ENCODE data around the gene SPCS1.
A peak's percentile ranks its signal among the peaks of the same experiment; 100 is the strongest.

The SPCS1 gene

DNA sequence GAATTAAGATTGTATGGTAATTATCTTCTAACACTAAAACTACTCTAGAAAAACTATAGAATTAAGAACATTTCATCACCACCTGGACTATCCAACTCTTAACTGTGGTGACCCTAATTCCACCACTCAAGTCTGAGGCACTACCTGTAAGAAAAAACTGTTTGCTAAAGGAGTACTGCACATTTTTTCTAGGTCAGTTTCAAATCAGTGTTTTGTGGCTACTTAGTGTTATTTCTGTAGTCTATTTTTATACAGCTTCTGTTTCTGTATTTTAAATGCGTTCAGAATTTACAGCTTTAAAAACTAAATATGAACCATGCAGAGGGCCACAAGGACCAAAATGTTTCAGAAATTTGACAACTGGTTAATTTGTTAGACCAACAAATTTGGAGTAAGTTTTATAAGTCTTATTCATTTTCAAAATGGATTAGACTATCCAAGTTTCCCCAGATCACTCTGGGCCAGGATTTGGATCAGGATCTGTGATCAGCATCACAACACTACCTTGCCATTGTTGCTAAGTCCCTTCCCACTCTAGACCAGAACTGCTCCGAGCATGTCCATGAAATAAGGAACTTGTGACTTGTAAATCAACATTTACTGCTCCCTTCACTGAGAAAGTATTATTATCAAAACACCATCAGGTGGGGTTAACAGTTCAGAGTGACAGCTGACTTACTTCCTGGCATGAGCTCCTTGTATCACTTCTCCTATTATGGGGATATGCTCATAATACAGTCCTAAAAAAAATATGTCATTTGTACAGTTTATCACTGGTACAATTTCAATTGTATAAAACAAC, 8.9 kb upstream of the SPCS1 start:
- Histone ChIP-seq H3K36me3 (ENCODE audit: control insufficient read depth, low read depth, low read length) (peaks cover 59% of the 10 kb centered on the region), H3K27ac (ENCODE audit: low read length) (no peak overlapping the region), H3K9ac (ENCODE audit: low read length) (no peak overlapping the region), H3K27me3 (ENCODE audit: control insufficient read depth, insufficient read depth, low read length) (no peaks in the 10 kb centered on the region), H3K9me3 (ENCODE audit: control insufficient read depth, low read depth, low read length) (no peaks in the 10 kb centered on the region), H3K4me1 (ENCODE audit: control insufficient read depth, low read depth, low read length) (no peaks in the 10 kb centered on the region), H3K4me3 (ENCODE audit: low read length) (no peak overlapping the region)

GRCh38 chr3:52697632-52697965, 8.3 kb upstream of the SPCS1 start:
- Histone ChIP-seq H3K4me1 (ENCODE audit: control insufficient read depth, low read depth, low read length) (no peaks in the 10 kb centered on the region), H3K27ac (ENCODE audit: low read length) (no peak overlapping the region), H3K27me3 (ENCODE audit: control insufficient read depth, insufficient read depth, low read length) (no peaks in the 10 kb centered on the region), H3K4me3 (ENCODE audit: low read length) (no peak overlapping the region), H3K9me3 (ENCODE audit: control insufficient read depth, low read depth, low read length) (no peaks in the 10 kb centered on the region), H3K36me3 (ENCODE audit: control insufficient read depth, low read depth, low read length) (peaks cover 53% of the 10 kb centered on the region), H3K9ac (ENCODE audit: low read length) (no peak overlapping the region)

- Histone ChIP-seq H3K4me3 (ENCODE audit: low read length) (no peak overlapping the region), H3K27me3 (ENCODE audit: control insufficient read depth, insufficient read depth, low read length) (no peaks in the 10 kb centered on the region), H3K27ac (ENCODE audit: low read length) (no peak overlapping the region), H3K9me3 (ENCODE audit: control insufficient read depth, low read depth, low read length) (no peaks in the 10 kb centered on the region), H3K4me1 (ENCODE audit: control insufficient read depth, low read depth, low read length) (peaks cover 5% of the 10 kb centered on the region), H3K9ac (ENCODE audit: low read length) (no peak overlapping the region), H3K36me3 (ENCODE audit: control insufficient read depth, low read depth, low read length) (peaks cover 7% of the 10 kb centered on the region)
Measured at GRCh38 chr3:52703341-52703740, 2.6 kb upstream of the SPCS1 start.

DNA sequence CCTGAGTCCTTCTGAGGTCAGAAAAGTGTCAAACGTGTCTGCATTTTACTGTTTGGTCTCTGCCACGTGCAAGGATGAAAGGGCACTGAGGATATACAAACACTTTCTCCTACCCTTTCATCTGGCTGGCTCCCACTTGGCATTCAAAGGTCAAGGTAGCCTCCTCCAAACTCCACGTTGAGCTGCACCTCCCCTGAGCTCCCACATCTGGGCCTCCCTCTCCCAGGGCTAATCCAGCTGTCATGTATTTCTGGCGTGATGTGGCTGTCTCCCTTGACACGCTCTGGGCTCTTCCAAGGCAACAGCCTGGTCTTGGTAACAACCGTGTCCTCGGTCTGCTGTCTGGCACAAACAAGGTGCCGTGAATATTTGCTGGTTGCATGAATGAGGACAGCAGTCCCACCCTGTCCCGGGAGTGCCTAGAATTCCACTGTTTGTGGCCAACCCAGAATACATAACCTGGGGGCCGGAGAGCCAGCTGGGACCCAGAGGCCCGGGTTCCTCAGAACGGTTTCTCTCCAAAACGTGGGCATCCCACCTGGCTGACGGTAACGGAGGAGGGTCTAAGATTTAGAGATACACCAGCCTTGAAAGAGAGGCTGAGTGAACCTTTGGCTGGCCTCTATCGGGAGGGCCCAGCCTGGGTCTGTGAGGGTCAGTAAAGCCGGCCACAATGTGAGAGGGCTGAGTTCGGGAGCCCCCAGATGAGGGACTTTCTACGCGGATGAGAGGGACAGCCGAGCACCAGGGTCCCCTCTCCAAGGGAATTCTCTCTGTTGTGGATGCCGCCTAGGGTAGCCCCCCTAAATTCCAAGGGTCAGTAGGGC, 1.1 kb upstream of the SPCS1 start:
- peaks cover 5% of the 10 kb centered on the region for H3K4me1 ChIP-seq (ENCODE audit: control insufficient read depth, low read depth, low read length)
- H3K9me3 ChIP-seq (ENCODE audit: control insufficient read depth, low read depth, low read length): no peaks in the 10 kb centered on the region
- peaks cover 12% of the 10 kb centered on the region for H3K36me3 ChIP-seq (ENCODE audit: control insufficient read depth, low read depth, low read length)
- H3K27ac ChIP-seq (ENCODE audit: low read length): no peak overlapping the region
- H3K9ac ChIP-seq (ENCODE audit: low read length): peak overlapping the region; percentile 90
- peak overlapping the region; percentile 99 for H3K4me3 ChIP-seq (ENCODE audit: low read length)
- H3K27me3 ChIP-seq (ENCODE audit: control insufficient read depth, insufficient read depth, low read length): no peaks in the 10 kb centered on the region

DNA sequence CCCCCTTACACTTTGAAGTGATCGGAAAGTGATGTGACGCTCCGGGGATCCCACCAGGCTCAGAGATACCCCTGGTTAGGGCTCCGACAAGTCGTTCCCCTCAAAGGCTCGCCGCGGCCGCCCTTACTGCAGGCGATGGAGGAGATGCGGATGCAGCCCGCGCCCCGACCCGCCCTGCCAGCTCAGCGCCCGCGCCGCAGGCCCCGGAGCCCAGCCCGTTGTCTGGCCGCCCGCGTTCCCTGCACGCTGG, 543 bp upstream of the SPCS1 start:
- peaks cover 5% of the 10 kb centered on the region for H3K4me1 ChIP-seq (ENCODE audit: control insufficient read depth, low read depth, low read length)
- no peaks in the 10 kb centered on the region for H3K9me3 ChIP-seq (ENCODE audit: control insufficient read depth, low read depth, low read length)
- H3K27me3 ChIP-seq (ENCODE audit: control insufficient read depth, insufficient read depth, low read length): no peaks in the 10 kb centered on the region
- peak overlapping the region; percentile 99 for H3K4me3 ChIP-seq (ENCODE audit: low read length)
- peak overlapping the region; percentile 90 for H3K9ac ChIP-seq (ENCODE audit: low read length)
- H3K36me3 ChIP-seq (ENCODE audit: control insufficient read depth, low read depth, low read length): peaks cover 12% of the 10 kb centered on the region
- H3K27ac ChIP-seq (ENCODE audit: low read length): no peak overlapping the region

- Histone ChIP-seq H3K27ac (ENCODE audit: low read length) (no peak overlapping the region), H3K4me1 (ENCODE audit: control insufficient read depth, low read depth, low read length) (peaks cover 5% of the 10 kb centered on the region), H3K9ac (ENCODE audit: low read length) (no peak overlapping the region), H3K4me3 (ENCODE audit: low read length) (peak overlapping the region; percentile 99), H3K9me3 (ENCODE audit: control insufficient read depth, low read depth, low read length) (no peaks in the 10 kb centered on the region), H3K36me3 (ENCODE audit: control insufficient read depth, low read depth, low read length) (peaks cover 12% of the 10 kb centered on the region), H3K27me3 (ENCODE audit: control insufficient read depth, insufficient read depth, low read length) (no peaks in the 10 kb centered on the region)
Measured at GRCh38 chr3:52707585-52707984, 1.7 kb downstream of the SPCS1 start.

- Histone ChIP-seq H3K36me3 (ENCODE audit: control insufficient read depth, low read depth, low read length) (peaks cover 12% of the 10 kb centered on the region), H3K9ac (ENCODE audit: low read length) (no peak overlapping the region), H3K27ac (ENCODE audit: low read length) (no peak overlapping the region), H3K9me3 (ENCODE audit: control insufficient read depth, low read depth, low read length) (no peaks in the 10 kb centered on the region), H3K27me3 (ENCODE audit: control insufficient read depth, insufficient read depth, low read length) (no peaks in the 10 kb centered on the region), H3K4me3 (ENCODE audit: low read length) (no peak overlapping the region), H3K4me1 (ENCODE audit: control insufficient read depth, low read depth, low read length) (peaks cover 4% of the 10 kb centered on the region)
Measured at GRCh38 chr3:52710512-52710911, 4.6 kb downstream of the SPCS1 start.

GRCh38 chr3:52712291-52713212, 6.6 kb downstream of the SPCS1 start:
- peaks cover 12% of the 10 kb centered on the region for H3K36me3 ChIP-seq (ENCODE audit: control insufficient read depth, low read depth, low read length)
- H3K27ac ChIP-seq (ENCODE audit: low read length): no peak overlapping the region
- H3K4me1 ChIP-seq (ENCODE audit: control insufficient read depth, low read depth, low read length): peaks cover 4% of the 10 kb centered on the region
- H3K4me3 ChIP-seq (ENCODE audit: low read length): no peak overlapping the region
- H3K9ac ChIP-seq (ENCODE audit: low read length): no peak overlapping the region
- H3K9me3 ChIP-seq (ENCODE audit: control insufficient read depth, low read depth, low read length): no peaks in the 10 kb centered on the region
- H3K27me3 ChIP-seq (ENCODE audit: control insufficient read depth, insufficient read depth, low read length): no peaks in the 10 kb centered on the region

GRCh38 chr3:52714335-52715302, 8.7 kb downstream of the SPCS1 start:
- no peaks in the 10 kb centered on the region for H3K9me3 ChIP-seq (ENCODE audit: control insufficient read depth, low read depth, low read length)
- H3K4me1 ChIP-seq (ENCODE audit: control insufficient read depth, low read depth, low read length): peaks cover 4% of the 10 kb centered on the region
- H3K9ac ChIP-seq (ENCODE audit: low read length): peak overlapping the region; percentile 37
- H3K36me3 ChIP-seq (ENCODE audit: control insufficient read depth, low read depth, low read length): peaks cover 4% of the 10 kb centered on the region
- H3K27me3 ChIP-seq (ENCODE audit: control insufficient read depth, insufficient read depth, low read length): no peaks in the 10 kb centered on the region
- no peak overlapping the region for H3K27ac ChIP-seq (ENCODE audit: low read length)
- H3K4me3 ChIP-seq (ENCODE audit: low read length): peak overlapping the region; percentile 73

GRCh38 chr3:52715714-52716305, 9.9 kb downstream of the SPCS1 start:
- no peak overlapping the region for H3K9ac ChIP-seq (ENCODE audit: low read length)
- peaks cover 4% of the 10 kb centered on the region for H3K4me1 ChIP-seq (ENCODE audit: control insufficient read depth, low read depth, low read length)
- no peak overlapping the region for H3K4me3 ChIP-seq (ENCODE audit: low read length)
- H3K36me3 ChIP-seq (ENCODE audit: control insufficient read depth, low read depth, low read length): peaks cover 4% of the 10 kb centered on the region
- no peaks in the 10 kb centered on the region for H3K27me3 ChIP-seq (ENCODE audit: control insufficient read depth, insufficient read depth, low read length)
- H3K9me3 ChIP-seq (ENCODE audit: control insufficient read depth, low read depth, low read length): no peaks in the 10 kb centered on the region
- H3K27ac ChIP-seq (ENCODE audit: low read length): no peak overlapping the region
